GM21619 (cell line): Measurements from ENCODE around the gene MMP17.

Experiments
- ATAC-seq: cut with Tn5 transposase; IDR thresholded peaks from one replicate; pipeline ENCODE4 v1.9.1; 2021; ENCODE audit not compliant: unreplicated experiment

MMP17 gene

GRCh38 chr12:131847456-131847855 is 19.3 kb downstream of the MMP17 start:
- no peak for ATAC-seq

GRCh38 chr12:131848753-131849152 is 20.6 kb downstream of the MMP17 start:
- no peak for ATAC-seq

- ATAC-seq: no peak
Observed at GRCh38 chr12:131849700-131850553, 21.7 kb downstream of the MMP17 start.

- ATAC-seq: no peak
Observed at GRCh38 chr12:131850856-131851559, 22.8 kb downstream of the MMP17 start.

GRCh38 chr12:131851741-131852550 is 23.8 kb downstream of the MMP17 start:
- no peak for ATAC-seq

GRCh38 chr12:131852551-131853299 is 24.5 kb downstream of the MMP17 start:
- ATAC-seq: no peak

- ATAC-seq: no peak
Observed at GRCh38 chr12:131853832-131854797, 25.9 kb downstream of the MMP17 start.

GRCh38 chr12:131854861-131855476 is 26.8 kb downstream of the MMP17 start:
- ATAC-seq: no peak

GRCh38 chr12:131855521-131856142 is 27.4 kb downstream of the MMP17 start:
- no peak for ATAC-seq

- no peak for ATAC-seq
Observed at GRCh38 chr12:131856366-131857097, 28.3 kb downstream of the MMP17 start.

- ATAC-seq: no peak
Observed at GRCh38 chr12:131857908-131858850, 30.0 kb downstream of the MMP17 start.

GRCh38 chr12:131860472-131861260 is 32.5 kb downstream of the MMP17 start:
- no peak for ATAC-seq

- ATAC-seq: no peak
Observed at GRCh38 chr12:131861261-131862083, 33.3 kb downstream of the MMP17 start.

GRCh38 chr12:131862084-131862441 is 33.9 kb downstream of the MMP17 start:
- no peak for ATAC-seq

GRCh38 chr12:131862600-131862993 is 34.4 kb downstream of the MMP17 start:
- no peak for ATAC-seq
